Measurements from ENCODE around the gene NR6A1.

DNA sequence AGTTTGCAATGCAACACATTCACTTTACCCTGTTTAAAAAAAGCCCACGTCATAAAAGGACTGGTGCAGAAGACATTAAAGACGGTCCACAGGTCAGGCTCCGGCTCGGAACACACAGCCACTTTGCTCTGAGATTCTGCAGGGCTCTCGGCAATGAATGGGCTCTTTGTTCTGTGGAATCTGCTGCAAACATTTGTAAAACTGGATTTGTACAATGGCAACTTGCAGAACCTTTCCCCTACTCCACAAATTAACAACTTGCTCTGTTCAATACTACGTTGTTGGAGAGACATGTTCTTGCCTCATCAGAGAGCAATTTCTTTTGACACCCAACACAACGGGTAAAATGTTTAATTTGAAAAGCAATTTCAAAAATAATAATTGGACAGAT is 250.9 kb downstream of the NR6A1 start:
- TF ChIP-seq CTCF (IDR thresholded peaks at IDR 0.05; ENCODE audit: poor library complexity, severe bottlenecking) (no peak), POLR2AphosphoS5 (IDR thresholded peaks at IDR 0.05) (no peak), MXI1 (conservative IDR thresholded peaks at IDR 0.05; ENCODE audit: poor library complexity, severe bottlenecking) (no peak), RAD21 (conservative IDR thresholded peaks at IDR 0.05) (no peak), EZH2 (IDR thresholded peaks at IDR 0.05; ENCODE audit: borderline replicate concordance, insufficient read depth, low read length, poor library complexity, severe bottlenecking) (no peak), EP300 (conservative IDR thresholded peaks at IDR 0.05; ENCODE audit: poor library complexity, severe bottlenecking) (no peak), SMC3 (conservative IDR thresholded peaks at IDR 0.05; ENCODE audit: poor library complexity) (no peak)
- TF ChIP-seq, protein P1, sequence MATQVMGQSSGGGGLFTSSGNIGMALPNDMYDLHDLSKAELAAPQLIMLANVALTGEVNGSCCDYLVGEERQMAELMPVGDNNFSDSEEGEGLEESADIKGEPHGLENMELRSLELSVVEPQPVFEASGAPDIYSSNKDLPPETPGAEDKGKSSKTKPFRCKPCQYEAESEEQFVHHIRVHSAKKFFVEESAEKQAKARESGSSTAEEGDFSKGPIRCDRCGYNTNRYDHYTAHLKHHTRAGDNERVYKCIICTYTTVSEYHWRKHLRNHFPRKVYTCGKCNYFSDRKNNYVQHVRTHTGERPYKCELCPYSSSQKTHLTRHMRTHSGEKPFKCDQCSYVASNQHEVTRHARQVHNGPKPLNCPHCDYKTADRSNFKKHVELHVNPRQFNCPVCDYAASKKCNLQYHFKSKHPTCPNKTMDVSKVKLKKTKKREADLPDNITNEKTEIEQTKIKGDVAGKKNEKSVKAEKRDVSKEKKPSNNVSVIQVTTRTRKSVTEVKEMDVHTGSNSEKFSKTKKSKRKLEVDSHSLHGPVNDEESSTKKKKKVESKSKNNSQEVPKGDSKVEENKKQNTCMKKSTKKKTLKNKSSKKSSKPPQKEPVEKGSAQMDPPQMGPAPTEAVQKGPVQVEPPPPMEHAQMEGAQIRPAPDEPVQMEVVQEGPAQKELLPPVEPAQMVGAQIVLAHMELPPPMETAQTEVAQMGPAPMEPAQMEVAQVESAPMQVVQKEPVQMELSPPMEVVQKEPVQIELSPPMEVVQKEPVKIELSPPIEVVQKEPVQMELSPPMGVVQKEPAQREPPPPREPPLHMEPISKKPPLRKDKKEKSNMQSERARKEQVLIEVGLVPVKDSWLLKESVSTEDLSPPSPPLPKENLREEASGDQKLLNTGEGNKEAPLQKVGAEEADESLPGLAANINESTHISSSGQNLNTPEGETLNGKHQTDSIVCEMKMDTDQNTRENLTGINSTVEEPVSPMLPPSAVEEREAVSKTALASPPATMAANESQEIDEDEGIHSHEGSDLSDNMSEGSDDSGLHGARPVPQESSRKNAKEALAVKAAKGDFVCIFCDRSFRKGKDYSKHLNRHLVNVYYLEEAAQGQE (IDR thresholded peaks at IDR 0.05; ENCODE audit: borderline replicate concordance), result no peak
